ENCODE data around the gene MON2. TPM values are rescaled to one million over a fixed set of nuclear protein-coding genes. Genes with fewer than 3 reads are reported as not detected.
"Not testable (repeated sequence)": the region's sequence is repeated elsewhere in the genome, so short reads cannot be mapped to it uniquely, and the experiment has no call there.

Gene MON2
- total RNA-seq, 1 donor from 2014 or later: 21.3 TPM

- DNase-seq (ENCODE audit: low read depth) (no peak), FAIRE-seq (no peak)
- Histone ChIP-seq H3K27me3 (ENCODE audit: control insufficient read depth, insufficient read depth, low read length) (no peaks in the 10 kb centered on the region), H3K4me3 (ENCODE audit: low read depth, low read length) (no peak overlapping the region), H3K36me3 (ENCODE audit: control insufficient read depth, insufficient read depth, low read length) (no peaks in the 10 kb centered on the region)
- TF ChIP-seq CTCF (IDR thresholded peaks at IDR 0.05; ENCODE audit: insufficient read depth, low read length, severe bottlenecking): no peak
These were observed 76.7 kb downstream of the MON2 start for GRCh38 chr12:62543324-62543723.

DNA sequence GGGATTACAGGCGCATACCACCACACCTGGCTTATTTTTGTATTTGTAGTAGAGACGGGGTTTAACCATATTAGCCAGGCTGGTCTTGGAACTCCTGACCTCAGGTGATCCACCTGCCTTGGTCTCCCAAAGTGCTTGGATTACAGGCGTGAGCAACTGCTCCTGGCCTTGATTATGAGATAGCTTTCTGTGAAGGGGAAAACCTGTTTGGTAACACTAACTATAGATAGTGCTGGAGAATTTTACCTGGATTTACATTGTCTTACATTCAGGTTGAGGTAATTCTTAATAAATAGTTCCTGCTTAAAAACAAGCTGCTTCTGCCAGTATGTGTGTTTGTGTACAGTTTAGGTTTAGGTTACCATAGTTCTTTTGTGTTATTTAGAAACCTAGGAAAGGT, 77.1 kb downstream of the MON2 start:
- DNase-seq (ENCODE audit: low read depth) (no peak), FAIRE-seq (no peak)
- Histone ChIP-seq H3K27me3 (ENCODE audit: control insufficient read depth, insufficient read depth, low read length) (no peaks in the 10 kb centered on the region), H3K36me3 (ENCODE audit: control insufficient read depth, insufficient read depth, low read length) (no peaks in the 10 kb centered on the region), H3K4me3 (ENCODE audit: low read depth, low read length) (no peak overlapping the region)
- TF ChIP-seq CTCF (IDR thresholded peaks at IDR 0.05; ENCODE audit: insufficient read depth, low read length, severe bottlenecking): no peak

GRCh38 chr12:62552906-62553556, 86.4 kb downstream of the MON2 start:
- Histone ChIP-seq H3K36me3 (ENCODE audit: control insufficient read depth, insufficient read depth, low read length) (peaks cover 1% of the 10 kb centered on the region), H3K27me3 (ENCODE audit: control insufficient read depth, insufficient read depth, low read length) (no peaks in the 10 kb centered on the region), H3K4me3 (ENCODE audit: low read depth, low read length) (no peak overlapping the region)
- TF ChIP-seq CTCF (IDR thresholded peaks at IDR 0.05; ENCODE audit: insufficient read depth, low read length, severe bottlenecking): no peak
- no peak for DNase-seq (ENCODE audit: low read depth)
- no peak for FAIRE-seq

- not testable (repeated sequence) for FAIRE-seq; DNase-seq (ENCODE audit: low read depth); H3K36me3 ChIP-seq (ENCODE audit: control insufficient read depth, insufficient read depth, low read length)
These were observed 92.7 kb downstream of the MON2 start for GRCh38 chr12:62559366-62559765.

DNA sequence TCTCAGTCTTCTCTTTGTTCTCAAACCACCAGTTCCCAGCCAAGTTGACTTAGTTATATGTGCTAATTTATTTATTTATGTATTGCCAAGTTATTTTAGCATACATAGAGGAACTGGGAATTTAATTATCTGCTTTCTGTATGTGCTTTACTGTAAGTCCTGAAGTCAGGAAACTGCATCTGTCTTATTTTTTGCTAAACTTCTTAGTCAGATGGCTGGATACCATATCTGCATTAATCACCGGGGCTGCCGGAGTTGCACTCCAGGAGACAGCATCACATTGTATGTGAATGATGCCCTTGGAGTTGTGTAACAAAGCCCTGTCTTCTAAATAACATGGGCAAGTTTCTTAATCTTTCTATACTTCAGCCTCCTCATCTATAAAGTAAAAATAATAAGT, 96.2 kb downstream of the MON2 start:
- H3K36me3 ChIP-seq (ENCODE audit: control insufficient read depth, insufficient read depth, low read length): peaks cover 1% of the 10 kb centered on the region

More at GRCh38 chr12:62559366-62559765, 92.7 kb downstream of the MON2 start:
- not testable (repeated sequence) for H3K4me3 ChIP-seq (ENCODE audit: low read depth, low read length); H3K27me3 ChIP-seq (ENCODE audit: control insufficient read depth, insufficient read depth, low read length)

DNA sequence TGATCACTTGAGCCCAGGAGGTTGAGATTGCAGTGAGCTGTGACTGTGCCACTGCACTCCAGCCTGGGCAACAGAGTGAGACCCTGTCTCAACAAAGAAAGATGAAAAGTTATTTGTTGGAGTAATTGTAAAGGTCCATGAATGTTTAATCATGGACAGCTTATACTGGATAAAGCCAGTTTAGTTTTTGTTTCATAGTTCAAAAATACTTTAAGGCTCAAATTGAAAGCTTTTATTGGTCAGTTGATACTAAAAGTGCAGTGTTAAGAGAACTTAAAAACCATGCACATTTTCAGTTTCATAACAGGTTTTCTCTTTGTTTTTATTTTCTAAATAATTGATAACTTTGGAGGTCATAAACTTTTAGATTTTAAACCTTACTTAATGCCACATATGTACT, 108.4 kb downstream of the MON2 start:
- TF ChIP-seq CTCF (IDR thresholded peaks at IDR 0.05; ENCODE audit: insufficient read depth, low read length, severe bottlenecking): no peak
- no peak overlapping the region for H3K4me3 ChIP-seq (ENCODE audit: low read depth, low read length)
- FAIRE-seq (no peak), DNase-seq (ENCODE audit: low read depth) (no peak)
- peaks cover 1% of the 10 kb centered on the region for H3K36me3 ChIP-seq (ENCODE audit: control insufficient read depth, insufficient read depth, low read length)
- H3K27me3 ChIP-seq (ENCODE audit: control insufficient read depth, insufficient read depth, low read length): no peaks in the 10 kb centered on the region

More for the DNA sequence above, 96.2 kb downstream of the MON2 start:
- no peak for FAIRE-seq
- Histone ChIP-seq H3K27me3 (ENCODE audit: control insufficient read depth, insufficient read depth, low read length) (no peaks in the 10 kb centered on the region), H3K4me3 (ENCODE audit: low read depth, low read length) (no peak overlapping the region)
- DNase-seq (ENCODE audit: low read depth): peak; percentile 17
- TF ChIP-seq CTCF (IDR thresholded peaks at IDR 0.05; ENCODE audit: insufficient read depth, low read length, severe bottlenecking): no peak
